WTC11 (cell line): Measurements from ENCODE around the gene TTLL9. TPM values are rescaled to one million over a fixed set of nuclear protein-coding genes. Genes with fewer than 3 reads are reported as not detected.

Experiments
- ATAC-seq: fragments of 200-7000 bp; cut with Tn5 transposase; 2 replicates; pipeline ENCODE4 v1.10.0; 2021; ENCODE audit warnings: mild to moderate bottlenecking, moderate library complexity
- CTCF ChIA-PET: fragments of 300-600 bp; sonication (Branson Sonifier 250); formaldehyde crosslinking; loops from one replicate; lab custom pipeline; 2021; ENCODE audit warnings: antibody characterized with exemption; lab: Charles Lee
- POLR2A ChIA-PET: fragments of 350-600 bp; sonication (Branson Sonifier 250); formaldehyde crosslinking; loops from one replicate; lab custom pipeline; 2021; ENCODE audit warnings: antibody characterized with exemption; lab: Charles Lee
- DNase-seq: peaks from one replicate; pipeline ENCODE4 v3.0.0; 2021; ENCODE audit warnings: low spot score
- H3K27ac Mint-ChIP-seq: 2 replicates; pipeline ENCODE4 v1.8.0; 2021; ENCODE audit warnings: mixed read lengths
- H3K27me3 Mint-ChIP-seq: 2 replicates; pipeline ENCODE4 v1.8.0; 2021; ENCODE audit warnings: low read depth, mild to moderate bottlenecking, moderate library complexity, mixed read lengths
- H3K36me3 Mint-ChIP-seq: 2 replicates; pipeline ENCODE4 v1.8.0; 2021; ENCODE audit warnings: mixed read lengths
- H3K4me1 Mint-ChIP-seq: 2 replicates; pipeline ENCODE4 v1.8.0; 2022; ENCODE audit warnings: mixed read lengths
- H3K4me3 Mint-ChIP-seq: 2 replicates; pipeline ENCODE4 v1.8.0; 2021; ENCODE audit warnings: mild to moderate bottlenecking, moderate library complexity, mixed read lengths
- H3K9me3 Mint-ChIP-seq: 2 replicates; pipeline ENCODE4 v1.8.0; 2021; ENCODE audit warnings: mixed read lengths
- ESRRA ChIP-seq: sonication (generic); formaldehyde crosslinking; IDR thresholded peaks from 2 replicates; pipeline ENCODE4 v1.8.1; 2022; ENCODE audit warnings: mild to moderate bottlenecking, missing genetic modification reagents, borderline replicate concordance
- FOXJ3 ChIP-seq: sonication (generic); formaldehyde crosslinking; IDR thresholded peaks from 2 replicates; pipeline ENCODE4 v1.9.0; 2021; ENCODE audit warnings: missing genetic modification reagents, mild to moderate bottlenecking, borderline replicate concordance
- GABPB1 ChIP-seq: sonication (generic); formaldehyde crosslinking; IDR thresholded peaks from 2 replicates; pipeline ENCODE4 v1.8.1; 2023; ENCODE audit warnings: mild to moderate bottlenecking, missing genetic modification reagents
- IRF2 ChIP-seq: sonication (generic); formaldehyde crosslinking; IDR thresholded peaks from 2 replicates; pipeline ENCODE4 v1.8.0; 2022; ENCODE audit warnings: low read depth, missing genetic modification reagents, borderline replicate concordance
- JAZF1 ChIP-seq: fragments of 250-450 bp; sonication (Bioruptor Pico); IDR thresholded peaks from 2 replicates; pipeline ENCODE4 v1.9.0; 2021; ENCODE audit warnings: moderate library complexity, mild to moderate bottlenecking, inconsistent platforms
- KAT7 ChIP-seq: sonication (generic); formaldehyde crosslinking; IDR thresholded peaks from 2 replicates; pipeline ENCODE4 v1.8.1; 2023; ENCODE audit warnings: missing genetic modification reagents, mild to moderate bottlenecking, borderline replicate concordance
- NFATC4 ChIP-seq: fragments of 250-450 bp; sonication (Bioruptor Pico); IDR thresholded peaks from 2 replicates; pipeline ENCODE4 v1.9.0; 2021; ENCODE audit warnings: mild to moderate bottlenecking
- NR2C2 ChIP-seq: sonication (generic); formaldehyde crosslinking; IDR thresholded peaks from 2 replicates; pipeline ENCODE4 v1.8.0; 2022; ENCODE audit warnings: mild to moderate bottlenecking, missing genetic modification reagents
- PRRX2 ChIP-seq: fragments of 250-450 bp; sonication (Bioruptor Pico); IDR thresholded peaks from 2 replicates; pipeline ENCODE4 v1.8.0; 2021; ENCODE audit warnings: mild to moderate bottlenecking
- RELA ChIP-seq: sonication (generic); formaldehyde crosslinking; IDR thresholded peaks from 2 replicates; pipeline ENCODE4 v1.8.1; 2022; ENCODE audit warnings: missing genetic modification reagents, mild to moderate bottlenecking, borderline replicate concordance
- RORB ChIP-seq: fragments of 250-450 bp; sonication (Bioruptor Pico); IDR thresholded peaks from 2 replicates; pipeline ENCODE4 v1.9.0; 2021; ENCODE audit warnings: mild to moderate bottlenecking
- SMAD4 ChIP-seq: sonication (generic); formaldehyde crosslinking; IDR thresholded peaks from 2 replicates; pipeline ENCODE4 v1.8.0; 2022; ENCODE audit warnings: mild to moderate bottlenecking, missing genetic modification reagents
- TCF7 ChIP-seq: sonication (generic); formaldehyde crosslinking; IDR thresholded peaks from 2 replicates; pipeline ENCODE4 v1.8.0; 2022; ENCODE audit warnings: mild to moderate bottlenecking, low read depth, missing genetic modification reagents, moderate library complexity
- TEAD4 ChIP-seq: sonication (generic); formaldehyde crosslinking; IDR thresholded peaks from 2 replicates; pipeline ENCODE4 v1.8.0; 2022; ENCODE audit warnings: mild to moderate bottlenecking, missing genetic modification reagents
- ZBTB21 ChIP-seq: sonication (generic); formaldehyde crosslinking; IDR thresholded peaks from 2 replicates; pipeline ENCODE4 v1.8.1; 2023; ENCODE audit warnings: mild to moderate bottlenecking, missing genetic modification reagents, borderline replicate concordance
- ZNF671 ChIP-seq: fragments of 250-450 bp; sonication (Bioruptor Pico); IDR thresholded peaks from 2 replicates; pipeline ENCODE4 v1.8.0; 2021; ENCODE audit warnings: mild to moderate bottlenecking
- total RNA-seq: library from RNA; stranded (reverse); gene quantifications from 3 replicates; pipeline ENCODE4 v1.2.3, GENCODE V29; 2021
- TF ChIP-seq, protein P1 (sequence below): fragments of 200-600 bp; IDR thresholded peaks from 2 replicates; pipeline ENCODE4 v1.8.0; 2022; ENCODE audit warnings: antibody characterized with exemption
- TF ChIP-seq, protein P2 (sequence below): fragments of 250-450 bp; sonication (Bioruptor Pico); IDR thresholded peaks from 2 replicates; pipeline ENCODE4 v1.9.0; 2021; ENCODE audit warnings: mild to moderate bottlenecking
- TF ChIP-seq, protein P3 (sequence below): sonication (generic); formaldehyde crosslinking; IDR thresholded peaks from 2 replicates; pipeline ENCODE4 v1.8.1; 2023; ENCODE audit warnings: mild to moderate bottlenecking, missing genetic modification reagents, moderate library complexity
- TF ChIP-seq, protein P4 (sequence below): sonication (generic); formaldehyde crosslinking; IDR thresholded peaks from 2 replicates; pipeline ENCODE4 v1.8.1; 2022; ENCODE audit warnings: mild to moderate bottlenecking, missing genetic modification reagents, moderate library complexity, borderline replicate concordance
- TF ChIP-seq, protein P5 (sequence below): fragments of 250-450 bp; sonication (Bioruptor Pico); IDR thresholded peaks from 2 replicates; pipeline ENCODE4 v1.9.0; 2021; ENCODE audit warnings: mild to moderate bottlenecking, borderline replicate concordance

TTLL9 gene
- total RNA-seq, 1 experiment from 2014 or later, result not detected

DNA sequence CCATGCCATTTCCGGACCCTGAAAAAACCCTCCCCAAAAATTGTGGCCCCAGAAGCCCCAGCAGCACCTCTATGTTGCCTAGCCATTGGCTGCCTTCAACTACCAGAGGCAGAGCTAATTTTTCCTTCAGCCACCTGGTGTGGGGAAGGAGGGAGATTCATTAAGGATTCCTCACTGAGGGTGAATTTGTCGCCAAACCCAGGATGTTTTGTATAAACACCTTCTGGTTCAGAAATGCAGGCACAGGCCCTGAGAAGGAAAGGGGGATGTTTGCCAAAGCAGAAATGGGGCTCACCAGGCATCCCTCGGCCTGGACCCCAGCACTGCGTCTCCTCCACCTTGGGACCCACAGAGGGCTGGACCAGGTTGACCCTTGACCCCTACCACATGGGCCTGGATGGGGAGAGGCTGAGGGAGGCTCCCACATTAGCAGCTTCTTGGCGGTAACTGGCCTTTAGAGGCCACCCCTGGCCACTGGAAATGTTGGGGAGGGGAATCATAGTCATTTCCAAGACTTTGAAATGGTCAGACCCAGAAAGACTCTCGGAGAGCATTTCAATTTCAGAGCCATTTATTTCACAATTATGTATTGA lies 83.2 kb downstream of the TTLL9 start:
- Mint-ChIP-seq H3K4me1 (peaks cover 8% of the 10 kb centered on the region), H3K27ac (no peak overlapping the region), H3K36me3 (peaks cover 13% of the 10 kb centered on the region), H3K9me3 (peaks cover 3% of the 10 kb centered on the region), H3K4me3 (no peak overlapping the region), H3K27me3 (peaks cover 15% of the 10 kb centered on the region)
- CTCF ChIA-PET, result interaction anchor here (0.6 to 4.1 kb wide), 7 partner anchors 10 to 102 kb away, joined by 3 to 96 read pairs (median 18); no protein-coding TSS in a partner anchor
- POLR2A ChIA-PET, result no interaction called here
- no peak for DNase-seq
- ATAC-seq, result no peak
- TF ChIP-seq, protein P1, sequence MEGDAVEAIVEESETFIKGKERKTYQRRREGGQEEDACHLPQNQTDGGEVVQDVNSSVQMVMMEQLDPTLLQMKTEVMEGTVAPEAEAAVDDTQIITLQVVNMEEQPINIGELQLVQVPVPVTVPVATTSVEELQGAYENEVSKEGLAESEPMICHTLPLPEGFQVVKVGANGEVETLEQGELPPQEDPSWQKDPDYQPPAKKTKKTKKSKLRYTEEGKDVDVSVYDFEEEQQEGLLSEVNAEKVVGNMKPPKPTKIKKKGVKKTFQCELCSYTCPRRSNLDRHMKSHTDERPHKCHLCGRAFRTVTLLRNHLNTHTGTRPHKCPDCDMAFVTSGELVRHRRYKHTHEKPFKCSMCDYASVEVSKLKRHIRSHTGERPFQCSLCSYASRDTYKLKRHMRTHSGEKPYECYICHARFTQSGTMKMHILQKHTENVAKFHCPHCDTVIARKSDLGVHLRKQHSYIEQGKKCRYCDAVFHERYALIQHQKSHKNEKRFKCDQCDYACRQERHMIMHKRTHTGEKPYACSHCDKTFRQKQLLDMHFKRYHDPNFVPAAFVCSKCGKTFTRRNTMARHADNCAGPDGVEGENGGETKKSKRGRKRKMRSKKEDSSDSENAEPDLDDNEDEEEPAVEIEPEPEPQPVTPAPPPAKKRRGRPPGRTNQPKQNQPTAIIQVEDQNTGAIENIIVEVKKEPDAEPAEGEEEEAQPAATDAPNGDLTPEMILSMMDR, result no peak
- TF ChIP-seq, protein P2, sequence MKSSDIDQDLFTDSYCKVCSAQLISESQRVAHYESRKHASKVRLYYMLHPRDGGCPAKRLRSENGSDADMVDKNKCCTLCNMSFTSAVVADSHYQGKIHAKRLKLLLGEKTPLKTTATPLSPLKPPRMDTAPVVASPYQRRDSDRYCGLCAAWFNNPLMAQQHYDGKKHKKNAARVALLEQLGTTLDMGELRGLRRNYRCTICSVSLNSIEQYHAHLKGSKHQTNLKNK (CRISPR knock-in tag), result no peak
- TF ChIP-seq NR2C2 (CRISPR knock-in tag) (no peak), GABPB1 (no peak), SMAD4 (CRISPR knock-in tag) (no peak), FOXJ3 (CRISPR knock-in tag) (no peak)

DNA sequence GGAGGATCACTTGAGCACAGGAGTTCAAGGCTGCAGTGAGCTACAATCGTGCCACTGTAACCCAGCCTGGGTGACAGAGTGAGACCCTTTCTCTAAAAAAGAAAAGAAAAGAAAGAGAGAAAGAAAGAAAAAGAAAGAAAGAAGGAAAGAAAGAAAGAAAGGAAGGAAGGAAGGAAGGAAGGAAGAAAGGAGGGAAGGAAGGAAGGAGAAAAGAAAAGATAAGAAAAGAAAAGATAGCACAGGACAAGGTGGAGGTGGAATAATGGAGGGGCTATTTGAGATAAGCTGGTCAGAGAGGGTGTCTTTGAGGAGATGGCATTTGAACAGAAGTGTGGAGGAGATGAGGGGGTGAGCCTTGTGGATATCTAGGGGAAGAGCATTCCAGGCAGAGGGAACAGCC lies 84.1 kb downstream of the TTLL9 start:
- peaks cover 17% of the 10 kb centered on the region for H3K27me3 Mint-ChIP-seq
- no peak overlapping the region for H3K27ac Mint-ChIP-seq

DNA sequence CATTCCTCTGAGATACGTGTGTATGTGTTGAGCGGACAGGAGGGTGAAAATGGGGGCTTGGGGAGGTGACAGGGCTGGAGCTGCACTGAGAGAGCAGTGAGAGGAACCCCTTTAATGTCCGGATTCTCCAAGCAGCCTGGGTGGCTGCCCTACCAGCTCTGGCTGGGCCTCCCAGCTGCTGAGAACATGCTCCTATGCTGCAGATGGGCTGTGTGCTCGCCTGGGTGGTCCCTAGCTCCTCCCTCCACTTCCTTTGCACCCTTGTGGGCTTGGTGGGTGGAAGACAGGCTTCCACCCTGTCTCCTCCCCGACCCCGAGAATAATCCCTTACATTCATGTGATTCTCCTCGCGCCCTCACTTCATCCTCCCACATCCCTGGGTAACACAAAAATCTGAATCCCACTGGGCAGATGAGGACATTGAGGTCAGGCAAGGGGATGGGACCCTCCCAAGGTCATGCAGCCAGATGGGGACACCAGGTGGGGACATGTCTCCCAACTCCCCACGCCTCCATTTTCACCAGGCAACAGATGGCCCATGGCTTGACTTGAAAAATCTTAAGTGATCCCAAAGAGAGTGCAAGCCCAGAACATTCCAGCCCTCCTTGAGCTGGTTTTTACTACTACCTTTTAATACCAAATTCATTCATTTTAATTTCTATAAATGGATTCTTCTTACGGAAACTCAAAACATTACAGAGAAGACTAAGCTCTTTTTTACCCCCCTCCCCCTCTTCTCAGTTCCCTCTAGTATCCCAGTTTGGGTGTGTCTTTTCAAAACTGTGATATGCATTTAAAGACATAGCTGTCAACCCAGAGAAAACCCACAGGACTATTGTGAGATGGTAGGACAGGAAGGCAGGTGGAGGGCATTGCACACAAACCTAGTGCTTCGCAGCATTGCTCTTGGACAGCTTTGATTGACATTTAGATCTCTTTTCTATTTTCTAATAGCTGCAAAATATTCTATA lies 86.4 kb downstream of the TTLL9 start:
- ChIA-PET POLR2A (no interaction called here), CTCF (interaction anchor here (0.9 to 1.7 kb wide), 5 partner anchors 19 to 104 kb away, joined by 3 to 8 read pairs (median 4); no protein-coding TSS in a partner anchor)
- H3K36me3 Mint-ChIP-seq, result no peaks in the 10 kb centered on the region
- ATAC-seq (no peak), DNase-seq (no peak)
- no peak overlapping the region for H3K27ac Mint-ChIP-seq
- no peaks in the 10 kb centered on the region for H3K9me3 Mint-ChIP-seq
- no peak overlapping the region for H3K4me3 Mint-ChIP-seq
- no peaks in the 10 kb centered on the region for H3K4me1 Mint-ChIP-seq
- peaks cover 26% of the 10 kb centered on the region for H3K27me3 Mint-ChIP-seq
- TF ChIP-seq, protein P3, sequence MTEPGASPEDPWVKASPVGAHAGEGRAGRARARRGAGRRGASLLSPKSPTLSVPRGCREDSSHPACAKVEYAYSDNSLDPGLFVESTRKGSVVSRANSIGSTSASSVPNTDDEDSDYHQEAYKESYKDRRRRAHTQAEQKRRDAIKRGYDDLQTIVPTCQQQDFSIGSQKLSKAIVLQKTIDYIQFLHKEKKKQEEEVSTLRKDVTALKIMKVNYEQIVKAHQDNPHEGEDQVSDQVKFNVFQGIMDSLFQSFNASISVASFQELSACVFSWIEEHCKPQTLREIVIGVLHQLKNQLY (CRISPR knock-in tag), result no peak
- TF ChIP-seq KAT7 (CRISPR knock-in tag), result no peak
- TF ChIP-seq PRRX2 (CRISPR knock-in tag), result no peak
- TF ChIP-seq ZNF671 (CRISPR knock-in tag), result no peak
- TF ChIP-seq ESRRA (CRISPR knock-in tag), result no peak
- TF ChIP-seq, protein P4, sequence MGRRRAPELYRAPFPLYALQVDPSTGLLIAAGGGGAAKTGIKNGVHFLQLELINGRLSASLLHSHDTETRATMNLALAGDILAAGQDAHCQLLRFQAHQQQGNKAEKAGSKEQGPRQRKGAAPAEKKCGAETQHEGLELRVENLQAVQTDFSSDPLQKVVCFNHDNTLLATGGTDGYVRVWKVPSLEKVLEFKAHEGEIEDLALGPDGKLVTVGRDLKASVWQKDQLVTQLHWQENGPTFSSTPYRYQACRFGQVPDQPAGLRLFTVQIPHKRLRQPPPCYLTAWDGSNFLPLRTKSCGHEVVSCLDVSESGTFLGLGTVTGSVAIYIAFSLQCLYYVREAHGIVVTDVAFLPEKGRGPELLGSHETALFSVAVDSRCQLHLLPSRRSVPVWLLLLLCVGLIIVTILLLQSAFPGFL (CRISPR knock-in tag), result no peak

More for the DNA sequence above, 84.1 kb downstream of the TTLL9 start:
- ChIA-PET POLR2A (no interaction called here), CTCF (interaction anchor here (0.6 to 2.0 kb wide), 2 partner anchors 21 to 102 kb away, joined by 4 to 8 read pairs; no protein-coding TSS in a partner anchor)
- no peak for TF ChIP-seq ZBTB21
- TF ChIP-seq TCF7 (CRISPR knock-in tag), result no peak
- no peak for TF ChIP-seq RORB (CRISPR knock-in tag)
- no peak for TF ChIP-seq RELA
- TF ChIP-seq JAZF1, result no peak
- TF ChIP-seq IRF2 (CRISPR knock-in tag), result no peak
- TF ChIP-seq TEAD4 (CRISPR knock-in tag), result no peak
- TF ChIP-seq, protein P5, sequence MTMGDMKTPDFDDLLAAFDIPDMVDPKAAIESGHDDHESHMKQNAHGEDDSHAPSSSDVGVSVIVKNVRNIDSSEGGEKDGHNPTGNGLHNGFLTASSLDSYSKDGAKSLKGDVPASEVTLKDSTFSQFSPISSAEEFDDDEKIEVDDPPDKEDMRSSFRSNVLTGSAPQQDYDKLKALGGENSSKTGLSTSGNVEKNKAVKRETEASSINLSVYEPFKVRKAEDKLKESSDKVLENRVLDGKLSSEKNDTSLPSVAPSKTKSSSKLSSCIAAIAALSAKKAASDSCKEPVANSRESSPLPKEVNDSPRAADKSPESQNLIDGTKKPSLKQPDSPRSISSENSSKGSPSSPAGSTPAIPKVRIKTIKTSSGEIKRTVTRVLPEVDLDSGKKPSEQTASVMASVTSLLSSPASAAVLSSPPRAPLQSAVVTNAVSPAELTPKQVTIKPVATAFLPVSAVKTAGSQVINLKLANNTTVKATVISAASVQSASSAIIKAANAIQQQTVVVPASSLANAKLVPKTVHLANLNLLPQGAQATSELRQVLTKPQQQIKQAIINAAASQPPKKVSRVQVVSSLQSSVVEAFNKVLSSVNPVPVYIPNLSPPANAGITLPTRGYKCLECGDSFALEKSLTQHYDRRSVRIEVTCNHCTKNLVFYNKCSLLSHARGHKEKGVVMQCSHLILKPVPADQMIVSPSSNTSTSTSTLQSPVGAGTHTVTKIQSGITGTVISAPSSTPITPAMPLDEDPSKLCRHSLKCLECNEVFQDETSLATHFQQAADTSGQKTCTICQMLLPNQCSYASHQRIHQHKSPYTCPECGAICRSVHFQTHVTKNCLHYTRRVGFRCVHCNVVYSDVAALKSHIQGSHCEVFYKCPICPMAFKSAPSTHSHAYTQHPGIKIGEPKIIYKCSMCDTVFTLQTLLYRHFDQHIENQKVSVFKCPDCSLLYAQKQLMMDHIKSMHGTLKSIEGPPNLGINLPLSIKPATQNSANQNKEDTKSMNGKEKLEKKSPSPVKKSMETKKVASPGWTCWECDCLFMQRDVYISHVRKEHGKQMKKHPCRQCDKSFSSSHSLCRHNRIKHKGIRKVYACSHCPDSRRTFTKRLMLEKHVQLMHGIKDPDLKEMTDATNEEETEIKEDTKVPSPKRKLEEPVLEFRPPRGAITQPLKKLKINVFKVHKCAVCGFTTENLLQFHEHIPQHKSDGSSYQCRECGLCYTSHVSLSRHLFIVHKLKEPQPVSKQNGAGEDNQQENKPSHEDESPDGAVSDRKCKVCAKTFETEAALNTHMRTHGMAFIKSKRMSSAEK, result no peak
- TF ChIP-seq NFATC4 (CRISPR knock-in tag), result no peak
- H3K36me3 Mint-ChIP-seq, result peaks cover 7% of the 10 kb centered on the region
- ATAC-seq (no peak), DNase-seq (no peak)
- H3K9me3 Mint-ChIP-seq, result no peaks in the 10 kb centered on the region
- H3K4me1 Mint-ChIP-seq, result peaks cover 8% of the 10 kb centered on the region
- no peak overlapping the region for H3K4me3 Mint-ChIP-seq
